HCT116 (cell line): ENCODE data around the gene GPRC5D. TPM values are rescaled to one million over a fixed set of nuclear protein-coding genes. Genes with fewer than 3 reads are reported as not detected.

Experiments
- ATAC-seq: fragments of 200-7000 bp; cut with Tn5 transposase; 2 replicates; pipeline ENCODE4 v1.9.1; 2020; ENCODE audit warnings: mild to moderate bottlenecking, moderate library complexity
- BruUV-seq: library from RNA; stranded (reverse); fragments of 400-500 nt; replicated peaks from 2 replicates; lab custom pipeline; 2021; lab: Mats Ljungman, UMichigan
- CTCF ChIA-PET: fragments of 300-600 bp; sonication (Branson Sonifier 250); formaldehyde crosslinking; loops from one replicate; lab custom pipeline; 2021; ENCODE audit warnings: antibody characterized with exemption; lab: Charles Lee
- POLR2A ChIA-PET: fragments of 300-600, 350-600 bp; sonication (Branson Sonifier 250); formaldehyde crosslinking; loops from one replicate; lab custom pipeline; 2021; ENCODE audit warnings: antibody characterized with exemption; lab: Charles Lee
- RAD21 ChIA-PET, 2 experiments: fragments of 300-600 bp; sonication (Branson Sonifier 250); formaldehyde crosslinking; loops; one replicate each; lab custom pipeline; 2023; ENCODE audit warnings: low total read pairs in 2 of 2; ENCODE audit not compliant: uncharacterized antibody in 2 of 2, unreplicated experiment in 2 of 2, low non-redundant PET in 1 of 2; lab: Charles Lee
- DNase-seq: peaks from one replicate; pipeline ENCODE4 v3.0.0-alpha.2; 2010; ENCODE audit warnings: low read depth, low spot score
- H2AFZ ChIP-seq: fragments of 200-600 bp; shearing (Covaris generic), sonication (generic); 2 replicates; pipeline ENCODE4 v1.6.1; 2017; ENCODE audit warnings: low read depth, mixed run types, mixed read lengths, antibody characterized with exemption, low read length; ENCODE audit not compliant: poor library complexity, severe bottlenecking
- H3K27ac ChIP-seq: 2 replicates; pipeline ENCODE4 v1.5.1; 2012; ENCODE audit warnings: low read depth, low read length
- H3K27me3 ChIP-seq: fragments of 200-600 bp; sonication (generic); 2 replicates; pipeline ENCODE4 v1.6.1; 2016; ENCODE audit warnings: mixed run types, low read length, mixed read lengths; ENCODE audit not compliant: insufficient read depth
- H3K36me3 ChIP-seq, 2 experiments: fragments of 200-500 bp in 1 of 2; fragments of 200-600 bp in 1 of 2; sonication (Bioruptor generic) in 1 of 2; sonication (generic) in 1 of 2; 2 replicates each; pipeline versions ENCODE4 v1.5.1 to v1.6.1; 2014 to 2016; ENCODE audit warnings: low read length in 2 of 2, inconsistent platforms in 1 of 2, mixed read lengths in 1 of 2, mixed run types in 1 of 2; ENCODE audit not compliant: insufficient read depth in 2 of 2, control insufficient read depth in 1 of 2
- H3K4me1 ChIP-seq, 2 experiments: fragments of 200-600 bp in 1 of 2; sonication (generic) in 1 of 2; 2 replicates each; pipeline versions ENCODE4 v1.5.1 to v1.6.1; 2012 to 2017; ENCODE audit warnings: low read length in 2 of 2, inconsistent platforms in 1 of 2, mild to moderate bottlenecking in 1 of 2, mixed read lengths in 1 of 2, mixed run types in 1 of 2, moderate library complexity in 1 of 2; ENCODE audit not compliant: insufficient read depth in 2 of 2, control insufficient read depth in 1 of 2
- H3K4me2 ChIP-seq: fragments of 200-600 bp; sonication (generic); 2 replicates; pipeline ENCODE4 v1.6.1; 2017; ENCODE audit warnings: mixed run types, low read length, mixed read lengths
- H3K4me3 ChIP-seq, 2 experiments: fragments of 200-600 bp in 1 of 2; sonication (generic) in 1 of 2; replicated peaks in 1 of 2; 2 replicates each; pipeline ENCODE4 v1.5.1; 2011 to 2016; ENCODE audit warnings: low read length in 2 of 2, control low read depth in 1 of 2, low read depth in 1 of 2, mild to moderate bottlenecking in 1 of 2, mixed read lengths in 1 of 2, mixed run types in 1 of 2
- H3K79me2 ChIP-seq: fragments of 200-600 bp; sonication (generic); 2 replicates; pipeline ENCODE4 v1.6.1; 2017; ENCODE audit warnings: mild to moderate bottlenecking, mixed run types, low read length, moderate library complexity, mixed read lengths; ENCODE audit not compliant: insufficient read depth
- H3K9ac ChIP-seq: fragments of 200-600 bp; sonication (generic); 2 replicates; pipeline ENCODE4 v1.6.1; 2016; ENCODE audit warnings: low read length, mixed read lengths
- H3K9me2 ChIP-seq: fragments of 200-600 bp; sonication (generic), shearing (Covaris generic); 2 replicates; pipeline ENCODE4 v1.6.1; 2017; ENCODE audit warnings: mixed run types, mild to moderate bottlenecking, moderate library complexity; ENCODE audit not compliant: insufficient read depth
- H3K9me3 ChIP-seq, 2 experiments: fragments of 200-500 bp in 1 of 2; fragments of 200-600 bp in 1 of 2; sonication (Bioruptor generic) in 1 of 2; sonication (generic) in 1 of 2; 2 replicates each; pipeline ENCODE4 v1.6.1; 2014 to 2017; ENCODE audit warnings: low read length in 2 of 2, mixed read lengths in 2 of 2, inconsistent platforms in 1 of 2, low read depth in 1 of 2, mild to moderate bottlenecking in 1 of 2, mixed run types in 1 of 2, moderate library complexity in 1 of 2; ENCODE audit not compliant: control insufficient read depth in 1 of 2, insufficient read depth in 1 of 2
- H4K20me1 ChIP-seq: fragments of 200-600 bp; sonication (generic), shearing (Covaris generic); 2 replicates; pipeline ENCODE4 v1.6.1; 2017; ENCODE audit warnings: mixed run types, mild to moderate bottlenecking, moderate library complexity; ENCODE audit not compliant: insufficient read depth
- CEBPB ChIP-seq: IDR thresholded peaks from 2 replicates; pipeline ENCODE4 v1.6.1; 2012; ENCODE audit warnings: low read depth
- EGR1 ChIP-seq: IDR thresholded peaks from 2 replicates; pipeline ENCODE4 v1.6.1; 2012; ENCODE audit warnings: low read depth
- ELF1 ChIP-seq: IDR thresholded peaks from 2 replicates; pipeline ENCODE4 v1.6.1; 2012; ENCODE audit warnings: low read depth, borderline replicate concordance
- EZH2phosphoT487 ChIP-seq: fragments of 200-600 bp; IDR thresholded peaks from 2 replicates; pipeline ENCODE4 v1.6.1; 2018; ENCODE audit warnings: antibody characterized with exemption, borderline replicate concordance
- RAD21 ChIP-seq: IDR thresholded peaks from 2 replicates; pipeline ENCODE4 v1.6.1; 2012; ENCODE audit warnings: low read depth, mild to moderate bottlenecking
- SIN3A ChIP-seq: IDR thresholded peaks from 2 replicates; pipeline ENCODE4 v1.6.1; 2012; ENCODE audit warnings: low read depth
- TCF7L2 ChIP-seq: IDR thresholded peaks from 2 replicates; pipeline ENCODE4 v1.7.0; 2011; ENCODE audit warnings: borderline replicate concordance, inconsistent platforms; ENCODE audit not compliant: insufficient read depth, insufficient read length; ENCODE audit errors: extremely low read depth
- intact Hi-C: fragments of 100-400 bp; cut with micrococcal nuclease; formaldehyde crosslinking; loops from 2 replicates; pipeline ENCODE4 v1.10.0; 2022
- total RNA-seq: library from RNA; stranded (reverse); gene quantifications from one replicate; pipeline ENCODE4 v1.2.1, GENCODE V29; 2021; ENCODE audit not compliant: unreplicated experiment
- TF ChIP-seq, protein P1 (sequence below): IDR thresholded peaks from 2 replicates; pipeline ENCODE4 v1.6.1; 2012; ENCODE audit warnings: low read depth
- TF ChIP-seq, protein P2 (sequence below): IDR thresholded peaks from 2 replicates; pipeline ENCODE4 v1.6.1; 2011; ENCODE audit warnings: mild to moderate bottlenecking, low read length, moderate library complexity; ENCODE audit not compliant: insufficient replicate concordance; ENCODE audit errors: extremely low read depth

GPRC5D gene
- total RNA-seq, 1 experiment from 2014 or later, result not detected

DNA sequence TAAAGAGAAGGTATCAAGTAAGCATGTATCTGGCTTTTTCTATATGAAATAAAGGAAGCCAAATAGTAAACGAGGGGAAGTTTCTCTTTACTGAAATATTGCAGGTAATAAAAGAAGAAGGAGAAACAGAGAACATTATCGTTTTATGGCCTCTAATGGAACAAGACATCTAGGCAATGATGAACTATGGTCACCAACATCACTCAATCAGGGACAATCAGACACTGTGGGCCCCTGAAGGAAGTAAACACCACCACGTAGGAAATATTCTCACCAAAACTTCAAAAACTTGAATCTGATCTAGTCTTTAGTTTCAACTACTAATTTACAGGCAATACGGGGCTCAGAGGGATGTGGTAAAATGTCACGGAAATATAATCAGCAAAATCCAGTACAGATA lies 32.2 kb upstream of the GPRC5D start:
- Histone ChIP-seq H3K27me3 (no peaks in the 10 kb centered on the region), H3K9me2 (no peaks in the 10 kb centered on the region), H3K4me3 (no peak overlapping the region), H3K9me3 (no peaks in the 10 kb centered on the region), H3K4me1 (no peaks in the 10 kb centered on the region), H3K27ac (no peak overlapping the region), H3K4me2 (no peak overlapping the region), H3K36me3 (peaks cover 15 to 16% of the 10 kb centered on the region in 2 experiments; a peak in 3 of 4 replicates), H4K20me1 (no peaks in the 10 kb centered on the region), H3K9ac (no peak overlapping the region), H3K79me2 (no peaks in the 10 kb centered on the region), H2AFZ (no peak overlapping the region)
- RAD21 ChIA-PET, result interaction anchor here (0.6 to 1.4 kb wide), 2 partner anchors 55 to 228 kb away, joined by 3 read pairs; no protein-coding TSS in a partner anchor
- no peak for TF ChIP-seq TCF7L2
- TF ChIP-seq ELF1, result no peak
- TF ChIP-seq RAD21, result no peak
- no peak for TF ChIP-seq EZH2phosphoT487
- no peak for TF ChIP-seq EGR1
- TF ChIP-seq, protein P1, sequence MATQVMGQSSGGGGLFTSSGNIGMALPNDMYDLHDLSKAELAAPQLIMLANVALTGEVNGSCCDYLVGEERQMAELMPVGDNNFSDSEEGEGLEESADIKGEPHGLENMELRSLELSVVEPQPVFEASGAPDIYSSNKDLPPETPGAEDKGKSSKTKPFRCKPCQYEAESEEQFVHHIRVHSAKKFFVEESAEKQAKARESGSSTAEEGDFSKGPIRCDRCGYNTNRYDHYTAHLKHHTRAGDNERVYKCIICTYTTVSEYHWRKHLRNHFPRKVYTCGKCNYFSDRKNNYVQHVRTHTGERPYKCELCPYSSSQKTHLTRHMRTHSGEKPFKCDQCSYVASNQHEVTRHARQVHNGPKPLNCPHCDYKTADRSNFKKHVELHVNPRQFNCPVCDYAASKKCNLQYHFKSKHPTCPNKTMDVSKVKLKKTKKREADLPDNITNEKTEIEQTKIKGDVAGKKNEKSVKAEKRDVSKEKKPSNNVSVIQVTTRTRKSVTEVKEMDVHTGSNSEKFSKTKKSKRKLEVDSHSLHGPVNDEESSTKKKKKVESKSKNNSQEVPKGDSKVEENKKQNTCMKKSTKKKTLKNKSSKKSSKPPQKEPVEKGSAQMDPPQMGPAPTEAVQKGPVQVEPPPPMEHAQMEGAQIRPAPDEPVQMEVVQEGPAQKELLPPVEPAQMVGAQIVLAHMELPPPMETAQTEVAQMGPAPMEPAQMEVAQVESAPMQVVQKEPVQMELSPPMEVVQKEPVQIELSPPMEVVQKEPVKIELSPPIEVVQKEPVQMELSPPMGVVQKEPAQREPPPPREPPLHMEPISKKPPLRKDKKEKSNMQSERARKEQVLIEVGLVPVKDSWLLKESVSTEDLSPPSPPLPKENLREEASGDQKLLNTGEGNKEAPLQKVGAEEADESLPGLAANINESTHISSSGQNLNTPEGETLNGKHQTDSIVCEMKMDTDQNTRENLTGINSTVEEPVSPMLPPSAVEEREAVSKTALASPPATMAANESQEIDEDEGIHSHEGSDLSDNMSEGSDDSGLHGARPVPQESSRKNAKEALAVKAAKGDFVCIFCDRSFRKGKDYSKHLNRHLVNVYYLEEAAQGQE, result no peak
- TF ChIP-seq CEBPB, result no peak
- TF ChIP-seq, protein P2, sequence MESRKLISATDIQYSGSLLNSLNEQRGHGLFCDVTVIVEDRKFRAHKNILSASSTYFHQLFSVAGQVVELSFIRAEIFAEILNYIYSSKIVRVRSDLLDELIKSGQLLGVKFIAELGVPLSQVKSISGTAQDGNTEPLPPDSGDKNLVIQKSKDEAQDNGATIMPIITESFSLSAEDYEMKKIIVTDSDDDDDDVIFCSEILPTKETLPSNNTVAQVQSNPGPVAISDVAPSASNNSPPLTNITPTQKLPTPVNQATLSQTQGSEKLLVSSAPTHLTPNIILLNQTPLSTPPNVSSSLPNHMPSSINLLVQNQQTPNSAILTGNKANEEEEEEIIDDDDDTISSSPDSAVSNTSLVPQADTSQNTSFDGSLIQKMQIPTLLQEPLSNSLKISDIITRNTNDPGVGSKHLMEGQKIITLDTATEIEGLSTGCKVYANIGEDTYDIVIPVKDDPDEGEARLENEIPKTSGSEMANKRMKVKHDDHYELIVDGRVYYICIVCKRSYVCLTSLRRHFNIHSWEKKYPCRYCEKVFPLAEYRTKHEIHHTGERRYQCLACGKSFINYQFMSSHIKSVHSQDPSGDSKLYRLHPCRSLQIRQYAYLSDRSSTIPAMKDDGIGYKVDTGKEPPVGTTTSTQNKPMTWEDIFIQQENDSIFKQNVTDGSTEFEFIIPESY, result no peak
- TF ChIP-seq SIN3A, result no peak
- DNase-seq (no peak), ATAC-seq (no peak)
- intact Hi-C loops, result loop anchor here (10.0 kb wide), 1 partner anchor 169 kb away; the partner anchor contains the start of gene DDX47
- CTCF ChIA-PET, result interaction anchor here (0.8 to 1.6 kb wide), 11 partner anchors 8 to 228 kb away, joined by 3 to 5 read pairs (median 4); partner anchors contain the start of gene DDX47
- no TSS peak for BruUV-seq
- POLR2A ChIA-PET, result no interaction called here
